HG03439 (cell line): ENCODE results near the gene MAGEB4.

Experiments
- ATAC-seq: cut with Tn5 transposase; IDR thresholded peaks from one replicate; pipeline ENCODE4 v1.9.1; 2021; ENCODE audit warnings: mild to moderate bottlenecking, moderate library complexity; ENCODE audit not compliant: unreplicated experiment

Gene MAGEB4

GRCh38 chrX:30283456-30284200 is 41.8 kb downstream of the MAGEB4 start:
- no peak for ATAC-seq
